GM12892 (cell line): Measurements from ENCODE around the gene NUB1.

ENCODE experiments used
- DNase-seq: peaks from one replicate; pipeline ENCODE4 v3.0.0; 2011; ENCODE audit not compliant: insufficient read length
- FAIRE-seq: peaks from 2 replicates; lab custom pipeline; 2011; peaks lifted over from hg19 to GRCh38; lab: Jason Lieb, UNC
- POLR2A ChIP-seq: IDR thresholded peaks from 2 replicates; pipeline ENCODE4 v1.6.1; 2011; ENCODE audit warnings: low read depth, low read length, control low read depth
- POLR2AphosphoS5 ChIP-seq: IDR thresholded peaks from 2 replicates; pipeline ENCODE4 v1.6.1; 2011; ENCODE audit warnings: low read depth, low read length, control low read depth
- TAF1 ChIP-seq: IDR thresholded peaks from 2 replicates; pipeline ENCODE4 v1.6.1; 2011; ENCODE audit warnings: low read depth, mild to moderate bottlenecking, control low read depth, low read length, borderline replicate concordance

The NUB1 gene

GRCh38 chr7:151351027-151351426 lies 9.4 kb downstream of the NUB1 start:
- TF ChIP-seq POLR2AphosphoS5, result no peak
- TF ChIP-seq POLR2A, result no peak
- TF ChIP-seq TAF1, result no peak
- no peak for DNase-seq
- no peak for FAIRE-seq

GRCh38 chr7:151351967-151352366 lies 10.4 kb downstream of the NUB1 start:
- FAIRE-seq (peak; percentile 67), DNase-seq (no peak)
- TF ChIP-seq TAF1, result no peak
- TF ChIP-seq POLR2A, result 0 out of 2 replicates have a peak, but pooled peaks have one; percentile 32
- no peak for TF ChIP-seq POLR2AphosphoS5

- TF ChIP-seq POLR2AphosphoS5 (no peak), TAF1 (no peak), POLR2A (no peak)
- FAIRE-seq (no peak), DNase-seq (no peak)
Observed at GRCh38 chr7:151352512-151352911, 10.9 kb downstream of the NUB1 start.

- TF ChIP-seq POLR2A, result no peak
- FAIRE-seq (no peak), DNase-seq (no peak)
Observed at GRCh38 chr7:151361193-151361959, 19.8 kb downstream of the NUB1 start.

GRCh38 chr7:151363182-151363581 lies 21.6 kb downstream of the NUB1 start:
- no peak for FAIRE-seq
- DNase-seq, result no peak
- TF ChIP-seq TAF1, result no peak
- TF ChIP-seq POLR2A, result no peak
- no peak for TF ChIP-seq POLR2AphosphoS5

GRCh38 chr7:151366166-151366879 lies 24.7 kb downstream of the NUB1 start:
- no peak for TF ChIP-seq POLR2A
- no peak for TF ChIP-seq POLR2AphosphoS5
- no peak for TF ChIP-seq TAF1
- no peak for DNase-seq
- no peak for FAIRE-seq

GRCh38 chr7:151366880-151367222 lies 25.2 kb downstream of the NUB1 start:
- no peak for DNase-seq
- TF ChIP-seq POLR2A, result no peak
- no peak for TF ChIP-seq POLR2AphosphoS5
- TF ChIP-seq TAF1, result no peak
- FAIRE-seq, result no peak

GRCh38 chr7:151367284-151367683 lies 25.7 kb downstream of the NUB1 start:
- FAIRE-seq (no peak), DNase-seq (no peak)
- TF ChIP-seq POLR2AphosphoS5, result no peak
- TF ChIP-seq TAF1, result no peak
- no peak for TF ChIP-seq POLR2A

- DNase-seq, result peak; percentile 69
- FAIRE-seq, result peak; percentile 94
- TF ChIP-seq POLR2A (no peak), TAF1 (no peak), POLR2AphosphoS5 (no peak)
Observed at GRCh38 chr7:151368136-151368571, 26.5 kb downstream of the NUB1 start.

- no peak for DNase-seq
- FAIRE-seq, result no peak
- TF ChIP-seq POLR2A (no peak), TAF1 (no peak), POLR2AphosphoS5 (no peak)
Observed at GRCh38 chr7:151371266-151371665, 29.7 kb downstream of the NUB1 start.

GRCh38 chr7:151372612-151373265 lies 31.1 kb downstream of the NUB1 start:
- DNase-seq (no peak), FAIRE-seq (no peak)
- no peak for TF ChIP-seq TAF1
- TF ChIP-seq POLR2A, result no peak
- no peak for TF ChIP-seq POLR2AphosphoS5
